Astrocyte of the cerebellum (primary cell): ENCODE results near the gene NEIL3.

ENCODE experiments used
- DNase-seq: peaks from one replicate; pipeline ENCODE4 v3.0.0-alpha.2; 2011; ENCODE audit warnings: low read depth
- H3K4me3 ChIP-seq: 2 replicates; pipeline ENCODE4 v1.5.1; 2011; ENCODE audit warnings: mild to moderate bottlenecking, low read depth, low read length, moderate library complexity
- CTCF ChIP-seq: IDR thresholded peaks from 2 replicates; pipeline ENCODE4 v1.5.1; 2012; ENCODE audit warnings: low read length, low read depth, moderate library complexity, mild to moderate bottlenecking; ENCODE audit errors: missing control alignments
- in situ Hi-C: cut with HindIII; loops from 2 replicates; pipeline ENCODE4 v1.10.0; 2017; ENCODE audit warnings: low sequenced_read_pairs

Gene NEIL3

GRCh38 chr4:177322881-177323280, 13.2 kb downstream of the NEIL3 start:
- TF ChIP-seq CTCF = no peak
- in situ Hi-C loops = no loop called here
- no peak overlapping the region for H3K4me3 ChIP-seq
- DNase-seq = no peak

GRCh38 chr4:177323416-177323815, 13.7 kb downstream of the NEIL3 start:
- no peak for DNase-seq
- H3K4me3 ChIP-seq = no peak overlapping the region
- TF ChIP-seq CTCF = no peak
- in situ Hi-C loops = no loop called here

- TF ChIP-seq CTCF = no peak
- in situ Hi-C loops = no loop called here
- no peak overlapping the region for H3K4me3 ChIP-seq
- DNase-seq = no peak
Measured at GRCh38 chr4:177332119-177332518, 22.4 kb downstream of the NEIL3 start.

GRCh38 chr4:177339477-177340374, 30.1 kb downstream of the NEIL3 start:
- no peak overlapping the region for H3K4me3 ChIP-seq
- in situ Hi-C loops = loop anchor here (5.0 kb wide), 1 partner anchor 962 kb away; no protein-coding TSS in a partner anchor
- peak; percentile 18 for DNase-seq
- TF ChIP-seq CTCF = peak; percentile 51

- TF ChIP-seq CTCF = no peak
- no peak overlapping the region for H3K4me3 ChIP-seq
- in situ Hi-C loops = no loop called here
- no peak for DNase-seq
Measured at GRCh38 chr4:177348348-177348747, 38.7 kb downstream of the NEIL3 start.

GRCh38 chr4:177349191-177349590, 39.5 kb downstream of the NEIL3 start:
- TF ChIP-seq CTCF = no peak
- no peak for DNase-seq
- no peak overlapping the region for H3K4me3 ChIP-seq
- in situ Hi-C loops = no loop called here
